Activated T-cell treated with anti-CD3 and anti-CD28 coated beads for 48 hours (primary cell): Measurements from ENCODE around the gene OR4F15.

Source experiments
- DNase-seq: peaks from one replicate; pipeline ENCODE4 v3.0.0-alpha.2; 2020; ENCODE audit warnings: low read depth

The OR4F15 gene

GRCh38 chr15:101804375-101804774 is 7.6 kb upstream of the OR4F15 start:
- no peak for DNase-seq

- DNase-seq, result no peak
Observed at GRCh38 chr15:101804941-101805340, 7.1 kb upstream of the OR4F15 start.

GRCh38 chr15:101805605-101806345 is 6.2 kb upstream of the OR4F15 start:
- DNase-seq, result no peak

GRCh38 chr15:101807345-101807945 is 4.6 kb upstream of the OR4F15 start:
- no peak for DNase-seq

- DNase-seq, result no peak
Observed at GRCh38 chr15:101808201-101808600, 3.8 kb upstream of the OR4F15 start.

GRCh38 chr15:101810456-101810855 is 1.5 kb upstream of the OR4F15 start:
- DNase-seq, result no peak

- DNase-seq, result no peak
Observed at GRCh38 chr15:101810876-101811275, 1.1 kb upstream of the OR4F15 start.

- no peak for DNase-seq
Observed at GRCh38 chr15:101813803-101814534, 2.0 kb downstream of the OR4F15 start.

- no peak for DNase-seq
Observed at GRCh38 chr15:101820781-101821180, 8.8 kb downstream of the OR4F15 start.

GRCh38 chr15:101827257-101827656 is 15.3 kb downstream of the OR4F15 start:
- DNase-seq, result no peak

- DNase-seq, result no peak
Observed at GRCh38 chr15:101828774-101829173, 16.8 kb downstream of the OR4F15 start.

GRCh38 chr15:101841656-101842055 is 29.7 kb downstream of the OR4F15 start:
- no peak for DNase-seq

GRCh38 chr15:101844916-101845315 is 32.9 kb downstream of the OR4F15 start:
- no peak for DNase-seq

GRCh38 chr15:101852356-101852755 is 40.4 kb downstream of the OR4F15 start:
- DNase-seq, result no peak
